HepG2 (cell line): Measurements from ENCODE around the gene EFCAB8. TPM values are rescaled to one million over a fixed set of nuclear protein-coding genes. Genes with fewer than 3 reads are reported as not detected.

Experiments
- ATAC-seq: fragments of 200-7000 bp; cut with Tn5 transposase; 3 replicates; pipeline ENCODE4 v1.9.1; 2020; ENCODE audit warnings: mild to moderate bottlenecking, moderate library complexity
- BruUV-seq: library from RNA; stranded (reverse); fragments of 400-500 nt; replicated peaks from 2 replicates; lab custom pipeline; 2021; lab: Mats Ljungman, UMichigan
- CTCF ChIA-PET: fragments of 300-600 bp; formaldehyde crosslinking; extraction: SDS; loops from one replicate; lab custom pipeline; 2021; ENCODE audit warnings: low total read pairs, inconsistent platforms, low intra/inter-chr PET ratio; lab: Yijun Ruan, JAX
- POLR2A ChIA-PET: fragments of 350-600 bp; sonication (Branson Sonifier 250); formaldehyde crosslinking; loops from one replicate; lab custom pipeline; 2020; ENCODE audit warnings: antibody characterized with exemption, inconsistent platforms; lab: Yijun Ruan, JAX
- DNase-seq: peaks from one replicate; pipeline ENCODE4 v3.0.0-alpha.2; 2015; ENCODE audit warnings: low spot score
- FAIRE-seq: peaks from 3 replicates; lab custom pipeline; 2011; peaks lifted over from hg19 to GRCh38; lab: Jason Lieb, UNC
- H2AFZ ChIP-seq: one replicate; pipeline ENCODE4 v1.6.1; 2011; ENCODE audit warnings: low read length, inconsistent platforms
- H3K27ac ChIP-seq: fragments of 300-600 bp; 3 replicates; pipeline ENCODE4 v1.8.0; 2011; ENCODE audit warnings: mixed run types, mild to moderate bottlenecking, mixed read lengths, low read length, inconsistent platforms; ENCODE audit not compliant: insufficient read depth; ENCODE audit errors: extremely low read length
- H3K27me3 ChIP-seq, 2 experiments: fragments of 200-600 bp in 1 of 2; 2 replicates in 1 of 2; 3 replicates in 1 of 2; pipeline versions ENCODE4 v1.6.0 to v1.8.0; 2011; ENCODE audit warnings: low read length in 2 of 2, mild to moderate bottlenecking in 2 of 2, moderate library complexity in 2 of 2, inconsistent platforms in 1 of 2; ENCODE audit not compliant: insufficient read depth in 2 of 2, control insufficient read depth in 1 of 2
- H3K36me3 ChIP-seq, 2 experiments: fragments of 200-600 bp in 1 of 2; replicated peaks in 1 of 2; 2 replicates in 1 of 2; 3 replicates in 1 of 2; pipeline versions ENCODE4 v1.5.1 to v1.8.0; 2011; ENCODE audit warnings: low read length in 2 of 2, inconsistent platforms in 1 of 2; ENCODE audit not compliant: insufficient read depth in 2 of 2, control insufficient read depth in 1 of 2
- H3K4me1 ChIP-seq: 2 replicates; pipeline ENCODE4 v1.5.1; 2012; ENCODE audit warnings: low read length, inconsistent platforms; ENCODE audit not compliant: insufficient read depth
- H3K4me2 ChIP-seq: 2 replicates; pipeline ENCODE4 v1.6.0; 2011; ENCODE audit warnings: low read depth, low read length, inconsistent platforms
- H3K4me3 ChIP-seq, 3 experiments: fragments of 200-600 bp in 1 of 3; sonication (generic), shearing (Covaris generic) in 1 of 3; replicated peaks in 1 of 3; 2 replicates each; pipeline ENCODE4 v1.5.1; 2011 to 2016; ENCODE audit warnings: low read length in 3 of 3, inconsistent platforms in 2 of 3, low read depth in 2 of 3, mild to moderate bottlenecking in 2 of 3, control low read depth in 1 of 3, mixed read lengths in 1 of 3; ENCODE audit not compliant: insufficient read depth in 1 of 3
- H3K79me2 ChIP-seq: one replicate; pipeline ENCODE4 v1.6.1; 2011; ENCODE audit warnings: low read length, inconsistent platforms; ENCODE audit not compliant: insufficient read depth
- H3K9ac ChIP-seq: 2 replicates; pipeline ENCODE4 v1.6.0; 2011; ENCODE audit warnings: mild to moderate bottlenecking, low read depth, low read length, inconsistent platforms; ENCODE audit not compliant: insufficient read depth
- H3K9me3 ChIP-seq: 2 replicates; pipeline ENCODE4 v1.5.1; 2012; ENCODE audit warnings: mild to moderate bottlenecking, low read length
- H4K20me1 ChIP-seq: 2 replicates; pipeline ENCODE4 v1.6.0; 2011; ENCODE audit warnings: inconsistent platforms, mild to moderate bottlenecking, low read length, moderate library complexity; ENCODE audit not compliant: insufficient read depth
- FLYWCH1 ChIP-seq: sonication (generic); formaldehyde crosslinking; IDR thresholded peaks from 2 replicates; pipeline ENCODE4 v1.8.1; 2023; ENCODE audit warnings: mild to moderate bottlenecking, missing genetic modification reagents
- HMG20B ChIP-seq: conservative IDR thresholded peaks from 2 replicates; pipeline ENCODE4 v1.6.1; 2016; ENCODE audit warnings: missing genetic modification reagents, missing compliant biosample characterization
- HNF4A ChIP-seq: sonication (generic); formaldehyde crosslinking; IDR thresholded peaks from 2 replicates; pipeline ENCODE4 v1.4.0; 2020; ENCODE audit warnings: missing genetic modification reagents
- HOXA9 ChIP-seq: sonication (generic); formaldehyde crosslinking; IDR thresholded peaks from 2 replicates; pipeline ENCODE4 v1.8.1; 2022; ENCODE audit warnings: missing genetic modification reagents, mild to moderate bottlenecking, moderate library complexity, borderline replicate concordance
- KLF9 ChIP-seq: IDR thresholded peaks from 2 replicates; pipeline ENCODE4 v1.6.1; 2016; ENCODE audit warnings: low read depth
- ZKSCAN1 ChIP-seq: fragments of 150-350 bp; IDR thresholded peaks from 2 replicates; pipeline ENCODE4 v1.6.1; 2014; ENCODE audit warnings: low read length
- ZNF292 ChIP-seq: sonication (generic); formaldehyde crosslinking; IDR thresholded peaks from 2 replicates; pipeline ENCODE4 v1.8.1; 2022; ENCODE audit warnings: mild to moderate bottlenecking, low read depth, missing genetic modification reagents, borderline replicate concordance
- ZNF30 ChIP-seq: sonication (generic); formaldehyde crosslinking; IDR thresholded peaks from 2 replicates; pipeline ENCODE4 v1.5.0; 2020; ENCODE audit warnings: mild to moderate bottlenecking, missing genetic modification reagents
- ZNF432 ChIP-seq: sonication (generic); formaldehyde crosslinking; IDR thresholded peaks from 2 replicates; pipeline ENCODE4 v1.5.0; 2020; ENCODE audit warnings: missing genetic modification reagents, mild to moderate bottlenecking, borderline replicate concordance
- ZNF672 ChIP-seq: sonication (generic); formaldehyde crosslinking; IDR thresholded peaks from 2 replicates; pipeline ENCODE4 v1.8.1; 2022; ENCODE audit warnings: missing genetic modification reagents
- ZNF773 ChIP-seq: sonication (generic); formaldehyde crosslinking; IDR thresholded peaks from 2 replicates; pipeline ENCODE4 v1.4.0; 2020; ENCODE audit warnings: missing genetic modification reagents, borderline replicate concordance
- WGBS: methylation state at CpG from one replicate; pipeline ENCODE4 v1.1.6; 2017; ENCODE audit warnings: low lambda C conversion rate; 5-methylcytosine and 5-hydroxymethylcytosine counted together
- in situ Hi-C: cut with HindIII; loops from 2 replicates; pipeline ENCODE4 v1.10.0; 2017; ENCODE audit warnings: low pct_unique_long_range_greater_than_20kb; ENCODE audit not compliant: extremely low pct_ligation_motif_present
- intact Hi-C: fragments of 100-400 bp; cut with micrococcal nuclease; formaldehyde crosslinking; loops from one replicate; pipeline ENCODE4 v1.10.0; 2022; ENCODE audit not compliant: unreplicated experiment
- polyA plus RNA-seq, 8 experiments: library from polyadenylated mRNA; depleted of rRNA in 3 of 8; stranded (reverse) in 7 of 8; unstranded in 1 of 8; fragments of >200 nt; fragmentation: Illumina TruSeq in 4 of 8; extraction: Trizol in 4 of 8; gene quantifications; 2 replicates each; pipeline versions ENCODE4 v1.2.1 to v1.2.3, GENCODE V29; 2011 to 2016; ENCODE audit warnings: low read depth in 4 of 8, missing spikeins in 1 of 8, mixed read lengths in 1 of 8; ENCODE audit not compliant: insufficient read depth in 1 of 8
- total RNA-seq, 5 experiments: library from RNA; depleted of rRNA; stranded (reverse); fragments of >200 nt; fragmentation: Illumina TruSeq; extraction: Trizol; gene quantifications; 2 replicates each; pipeline ENCODE4 v1.2.3, GENCODE V29; 2016; ENCODE audit warnings: low read depth in 1 of 5
- TF ChIP-seq, protein P1 (sequence below): sonication (generic); formaldehyde crosslinking; IDR thresholded peaks from 2 replicates; pipeline ENCODE4 v1.8.0; 2022; ENCODE audit warnings: mild to moderate bottlenecking, missing genetic modification reagents; ENCODE audit not compliant: insufficient replicate concordance
- TF ChIP-seq, protein P2 (sequence below): sonication (generic); formaldehyde crosslinking; conservative IDR thresholded peaks from 2 replicates; pipeline ENCODE4 v1.4.0; 2020; ENCODE audit warnings: missing genetic modification reagents
- TF ChIP-seq, protein P3 (sequence below): sonication (generic); formaldehyde crosslinking; conservative IDR thresholded peaks from 2 replicates; pipeline ENCODE4 v1.8.0; 2022; ENCODE audit warnings: mild to moderate bottlenecking, moderate library complexity, missing genetic modification reagents
- TF ChIP-seq, protein P4 (sequence below): sonication (generic); formaldehyde crosslinking; IDR thresholded peaks from 2 replicates; pipeline ENCODE4 v1.4.0; 2020; ENCODE audit warnings: missing genetic modification reagents, mild to moderate bottlenecking, borderline replicate concordance

The EFCAB8 gene
- total and polyA plus RNA-seq, 2 of the 13 experiments (the other 11 are each of a cell fraction or from before 2014, with no cell fraction given): 0.15 to 0.22 TPM

DNA sequence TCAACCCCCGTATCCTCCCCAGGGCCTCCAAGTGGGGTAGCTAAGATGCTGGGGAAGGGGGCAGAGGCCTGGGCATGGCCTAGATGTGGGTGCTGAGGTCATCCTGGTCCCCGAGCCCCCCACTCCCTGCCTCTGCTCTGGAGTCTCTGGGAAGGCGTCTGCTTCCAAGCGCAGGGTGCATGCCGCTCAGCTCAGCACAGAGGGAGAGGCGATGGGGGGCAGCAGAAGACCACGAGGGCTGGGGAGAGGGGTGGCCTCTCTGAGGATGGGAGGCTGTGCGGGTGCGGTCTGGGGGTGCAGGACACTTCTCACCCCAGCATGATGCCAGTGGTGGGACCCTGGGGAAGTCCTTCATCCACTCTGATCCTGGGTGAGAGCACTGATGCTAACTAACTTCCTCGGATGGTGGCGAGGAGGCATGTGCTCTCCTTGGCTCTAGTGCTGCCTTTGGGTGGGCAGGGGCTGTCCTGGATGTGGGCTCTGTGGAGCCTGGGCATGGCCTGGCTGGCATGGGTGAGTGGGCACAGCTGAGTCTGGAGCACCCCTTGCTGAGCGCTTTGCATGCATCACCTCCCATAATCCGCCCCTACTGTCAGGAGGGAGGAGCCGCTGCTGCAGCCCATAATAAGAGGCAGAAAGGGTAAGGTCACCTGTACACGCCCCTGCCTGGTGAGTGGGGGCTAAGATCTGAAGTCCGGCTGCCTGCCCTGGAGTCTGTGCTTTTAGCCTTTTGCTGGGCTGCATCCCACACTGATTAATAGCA, 34.7 kb downstream of the EFCAB8 start:
- no peak overlapping the region for H2AFZ ChIP-seq
- no peak overlapping the region for H3K9ac ChIP-seq
- H4K20me1 ChIP-seq: no peaks in the 10 kb centered on the region
- DNase-seq (no peak), FAIRE-seq (no peak), ATAC-seq (no peak)
- H3K36me3 ChIP-seq: no peaks in the 10 kb centered on the region
- no peak overlapping the region for H3K4me3 ChIP-seq
- H3K9me3 ChIP-seq: no peaks in the 10 kb centered on the region
- H3K27me3 ChIP-seq: peaks cover 5 to 35% of the 10 kb centered on the region in 2 experiments; a peak in 3 of 5 replicates
- H3K4me2 ChIP-seq: peak overlapping the region; percentile 0; the same call in 1 of the 2 replicates
- H3K27ac ChIP-seq: no peak overlapping the region
- in situ Hi-C loops: loop anchor here (5.0 kb wide), 1 partner anchor 101 kb away; no protein-coding TSS in a partner anchor
- CTCF ChIA-PET: interaction anchor here (3.3 kb wide), 1 partner anchor 104 kb away, joined by 20 read pairs; no protein-coding TSS in a partner anchor
- POLR2A ChIA-PET: no interaction called here
- intact Hi-C loops: loop anchor here (1.0 kb wide), 1 partner anchor 103 kb away; no protein-coding TSS in a partner anchor
- WGBS: 46% methylated on average over 16 of the region's 16 CpGs
- no peaks in the 10 kb centered on the region for H3K4me1 ChIP-seq
- BruUV-seq: no TSS peak
- H3K79me2 ChIP-seq: no peaks in the 10 kb centered on the region
- TF ChIP-seq KLF9 (CRISPR knock-in tag): no peak
- TF ChIP-seq ZNF432: 0 out of 2 replicates have a peak, but pooled peaks have one; percentile 71
- TF ChIP-seq HOXA9: no peak
- TF ChIP-seq, protein P1, sequence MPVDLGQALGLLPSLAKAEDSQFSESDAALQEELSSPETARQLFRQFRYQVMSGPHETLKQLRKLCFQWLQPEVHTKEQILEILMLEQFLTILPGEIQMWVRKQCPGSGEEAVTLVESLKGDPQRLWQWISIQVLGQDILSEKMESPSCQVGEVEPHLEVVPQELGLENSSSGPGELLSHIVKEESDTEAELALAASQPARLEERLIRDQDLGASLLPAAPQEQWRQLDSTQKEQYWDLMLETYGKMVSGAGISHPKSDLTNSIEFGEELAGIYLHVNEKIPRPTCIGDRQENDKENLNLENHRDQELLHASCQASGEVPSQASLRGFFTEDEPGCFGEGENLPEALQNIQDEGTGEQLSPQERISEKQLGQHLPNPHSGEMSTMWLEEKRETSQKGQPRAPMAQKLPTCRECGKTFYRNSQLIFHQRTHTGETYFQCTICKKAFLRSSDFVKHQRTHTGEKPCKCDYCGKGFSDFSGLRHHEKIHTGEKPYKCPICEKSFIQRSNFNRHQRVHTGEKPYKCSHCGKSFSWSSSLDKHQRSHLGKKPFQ (CRISPR knock-in tag): no peak
- no peak for TF ChIP-seq ZNF30 (CRISPR knock-in tag)
- no peak for TF ChIP-seq HMG20B
- no peak for TF ChIP-seq ZKSCAN1
- TF ChIP-seq ZNF773: 0 out of 2 replicates have a peak, but pooled peaks have one; percentile 26
- TF ChIP-seq HNF4A (CRISPR knock-in tag): no peak
- TF ChIP-seq FLYWCH1: no peak
- no peak for TF ChIP-seq ZNF672
- TF ChIP-seq, protein P2, sequence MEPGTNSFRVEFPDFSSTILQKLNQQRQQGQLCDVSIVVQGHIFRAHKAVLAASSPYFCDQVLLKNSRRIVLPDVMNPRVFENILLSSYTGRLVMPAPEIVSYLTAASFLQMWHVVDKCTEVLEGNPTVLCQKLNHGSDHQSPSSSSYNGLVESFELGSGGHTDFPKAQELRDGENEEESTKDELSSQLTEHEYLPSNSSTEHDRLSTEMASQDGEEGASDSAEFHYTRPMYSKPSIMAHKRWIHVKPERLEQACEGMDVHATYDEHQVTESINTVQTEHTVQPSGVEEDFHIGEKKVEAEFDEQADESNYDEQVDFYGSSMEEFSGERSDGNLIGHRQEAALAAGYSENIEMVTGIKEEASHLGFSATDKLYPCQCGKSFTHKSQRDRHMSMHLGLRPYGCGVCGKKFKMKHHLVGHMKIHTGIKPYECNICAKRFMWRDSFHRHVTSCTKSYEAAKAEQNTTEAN (CRISPR knock-in tag): no peak
- 0 out of 2 replicates have a peak, but pooled peaks have one; percentile 10 for TF ChIP-seq ZNF292
- TF ChIP-seq, protein P3, sequence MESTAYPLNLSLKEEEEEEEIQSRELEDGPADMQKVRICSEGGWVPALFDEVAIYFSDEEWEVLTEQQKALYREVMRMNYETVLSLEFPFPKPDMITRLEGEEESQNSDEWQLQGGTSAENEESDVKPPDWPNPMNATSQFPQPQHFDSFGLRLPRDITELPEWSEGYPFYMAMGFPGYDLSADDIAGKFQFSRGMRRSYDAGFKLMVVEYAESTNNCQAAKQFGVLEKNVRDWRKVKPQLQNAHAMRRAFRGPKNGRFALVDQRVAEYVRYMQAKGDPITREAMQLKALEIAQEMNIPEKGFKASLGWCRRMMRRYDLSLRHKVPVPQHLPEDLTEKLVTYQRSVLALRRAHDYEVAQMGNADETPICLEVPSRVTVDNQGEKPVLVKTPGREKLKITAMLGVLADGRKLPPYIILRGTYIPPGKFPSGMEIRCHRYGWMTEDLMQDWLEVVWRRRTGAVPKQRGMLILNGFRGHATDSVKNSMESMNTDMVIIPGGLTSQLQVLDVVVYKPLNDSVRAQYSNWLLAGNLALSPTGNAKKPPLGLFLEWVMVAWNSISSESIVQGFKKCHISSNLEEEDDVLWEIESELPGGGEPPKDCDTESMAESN (CRISPR knock-in tag): no peak
- TF ChIP-seq, protein P4, sequence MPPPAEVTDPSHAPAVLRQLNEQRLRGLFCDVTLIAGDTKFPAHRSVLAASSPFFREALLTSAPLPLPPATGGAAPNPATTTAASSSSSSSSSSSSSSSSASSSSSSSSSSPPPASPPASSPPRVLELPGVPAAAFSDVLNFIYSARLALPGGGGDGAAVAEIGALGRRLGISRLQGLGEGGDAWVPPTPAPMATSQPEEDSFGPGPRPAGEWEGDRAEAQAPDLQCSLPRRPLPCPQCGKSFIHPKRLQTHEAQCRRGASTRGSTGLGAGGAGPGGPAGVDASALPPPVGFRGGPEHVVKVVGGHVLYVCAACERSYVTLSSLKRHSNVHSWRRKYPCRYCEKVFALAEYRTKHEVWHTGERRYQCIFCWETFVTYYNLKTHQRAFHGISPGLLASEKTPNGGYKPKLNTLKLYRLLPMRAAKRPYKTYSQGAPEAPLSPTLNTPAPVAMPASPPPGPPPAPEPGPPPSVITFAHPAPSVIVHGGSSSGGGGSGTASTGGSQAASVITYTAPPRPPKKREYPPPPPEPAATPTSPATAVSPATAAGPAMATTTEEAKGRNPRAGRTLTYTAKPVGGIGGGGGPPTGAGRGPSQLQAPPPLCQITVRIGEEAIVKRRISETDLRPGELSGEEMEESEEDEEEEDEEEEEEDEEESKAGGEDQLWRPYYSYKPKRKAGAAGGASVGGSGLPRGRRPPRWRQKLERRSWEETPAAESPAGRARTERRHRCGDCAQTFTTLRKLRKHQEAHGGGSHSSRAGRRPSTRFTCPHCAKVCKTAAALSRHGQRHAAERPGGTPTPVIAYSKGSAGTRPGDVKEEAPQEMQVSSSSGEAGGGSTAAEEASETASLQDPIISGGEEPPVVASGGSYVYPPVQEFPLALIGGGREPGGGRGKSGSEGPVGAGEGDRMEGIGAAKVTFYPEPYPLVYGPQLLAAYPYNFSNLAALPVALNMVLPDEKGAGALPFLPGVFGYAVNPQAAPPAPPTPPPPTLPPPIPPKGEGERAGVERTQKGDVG (CRISPR knock-in tag): no peak
